Activated CD8-positive, alpha-beta memory T cell treated with anti-CD3 and anti-CD28 coated beads for 36 hours (primary cell): Measurements from ENCODE around the gene PDZRN4. TPM values are rescaled to one million over a fixed set of nuclear protein-coding genes. Genes with fewer than 3 reads are reported as not detected.
"Not testable (repeated sequence)": the region's sequence is repeated elsewhere in the genome, so short reads cannot be mapped to it uniquely, and the experiment has no call there.

Source experiments
- CTCF ChIA-PET: fragments of 350-600 bp; sonication (Branson Sonifier 250); formaldehyde crosslinking; loops from one replicate; lab custom pipeline; 2021; ENCODE audit warnings: antibody characterized with exemption; lab: Charles Lee
- POLR2A ChIA-PET: fragments of 350-600 bp; sonication (Branson Sonifier 250); formaldehyde crosslinking; loops from one replicate; lab custom pipeline; 2021; ENCODE audit warnings: antibody characterized with exemption; lab: Charles Lee
- total RNA-seq, 2 experiments: library from RNA; stranded (reverse); gene quantifications; one replicate each; pipeline ENCODE4 v1.2.3, GENCODE V29; 2021

PDZRN4 gene
- total RNA-seq, 2 experiments from 2014 or later, result not detected

- ChIA-PET CTCF (no interaction called here), POLR2A (no interaction called here)
Observed at GRCh38 chr12:41274643-41275042, 86.5 kb downstream of the PDZRN4 start.

DNA sequence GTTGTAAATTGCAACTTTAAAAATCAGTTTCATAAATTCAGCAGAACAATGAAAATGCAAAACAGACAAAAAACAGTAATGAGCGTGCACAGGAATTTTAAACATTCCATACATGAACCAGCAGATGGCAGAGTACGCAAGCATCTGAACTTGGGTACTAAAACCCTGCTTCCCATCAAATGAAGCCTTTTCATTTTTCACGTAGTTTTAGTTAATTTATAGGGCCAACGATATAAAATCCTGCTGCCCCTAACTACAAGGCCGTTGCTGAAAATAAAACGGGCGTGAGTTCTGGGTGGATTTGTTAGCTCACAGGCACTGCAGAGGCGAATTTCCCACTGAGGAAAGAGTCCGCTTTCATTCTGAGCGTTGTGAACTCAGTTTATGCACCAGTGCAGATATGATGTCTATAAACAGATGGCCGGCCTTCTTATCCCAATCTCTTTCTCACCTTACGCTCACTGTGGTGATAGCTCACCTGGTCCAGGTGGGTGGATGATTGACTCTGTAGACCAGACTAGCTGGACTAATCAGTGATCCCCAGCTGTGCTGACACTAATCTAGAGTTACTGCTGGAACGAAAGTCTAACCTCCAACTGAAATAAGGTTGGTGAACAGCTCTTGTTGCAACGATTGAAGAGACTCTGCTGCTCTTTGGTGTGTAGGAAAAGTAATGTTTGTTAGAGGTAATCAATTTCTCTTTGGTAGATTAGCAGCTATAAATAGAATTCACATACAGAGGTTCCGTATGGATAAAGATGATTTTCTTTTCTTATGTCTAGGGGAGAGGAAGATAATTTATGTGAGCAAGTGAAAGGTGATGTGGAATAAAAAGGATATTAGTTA is 89.2 kb downstream of the PDZRN4 start:
- POLR2A ChIA-PET, result no interaction called here
- CTCF ChIA-PET, result interaction anchor here (1.0 to 1.4 kb wide), 2 partner anchors 13 to 746 kb away, joined by 3 to 6 read pairs; no protein-coding TSS in a partner anchor

GRCh38 chr12:41277946-41278267 is 89.8 kb downstream of the PDZRN4 start:
- CTCF ChIA-PET, result interaction anchor here (1.0 kb wide), 1 partner anchor 12 kb away, joined by 3 read pairs; no protein-coding TSS in a partner anchor
- POLR2A ChIA-PET, result no interaction called here

- CTCF ChIA-PET, POLR2A ChIA-PET: not testable (repeated sequence)
Observed at GRCh38 chr12:41280341-41281095, 92.4 kb downstream of the PDZRN4 start.

DNA sequence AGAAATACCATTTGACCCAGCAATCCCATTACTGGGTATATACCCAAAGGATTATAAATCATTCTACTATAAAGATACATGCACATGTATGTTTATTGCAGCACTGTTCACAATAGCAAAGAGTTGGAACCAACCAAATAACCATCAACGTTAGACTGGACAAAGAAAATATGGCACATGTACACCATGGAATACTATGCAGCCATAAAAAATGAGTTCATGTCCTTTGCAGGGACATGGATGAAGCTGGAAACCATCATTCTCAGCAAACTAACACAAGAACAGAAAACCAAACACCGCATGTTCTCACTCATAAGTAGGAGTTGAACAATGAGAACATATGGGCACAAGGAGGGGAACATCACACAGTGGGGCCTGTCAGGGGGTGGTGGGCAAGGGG is 97.3 kb downstream of the PDZRN4 start:
- POLR2A ChIA-PET, CTCF ChIA-PET: not testable (repeated sequence)

DNA sequence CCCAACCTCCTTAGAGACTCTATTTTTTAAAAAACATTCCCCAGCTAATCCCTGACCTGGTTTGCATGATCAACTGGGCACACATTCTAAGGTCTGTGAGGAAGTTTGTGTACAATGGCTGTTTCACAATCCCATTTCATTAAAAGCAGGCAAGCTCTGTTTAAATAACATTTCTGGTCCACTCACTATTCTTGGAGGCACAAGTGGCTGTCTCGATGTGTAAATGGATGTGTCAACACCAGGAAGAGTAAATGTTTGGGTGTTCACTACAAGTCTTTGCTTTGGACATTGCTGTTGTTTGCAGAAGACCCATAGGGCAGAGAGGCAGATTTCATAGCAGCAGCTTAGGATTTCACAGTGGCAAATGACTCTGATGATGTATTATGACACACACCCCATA is 98.3 kb downstream of the PDZRN4 start:
- ChIA-PET POLR2A (no interaction called here), CTCF (no interaction called here)

DNA sequence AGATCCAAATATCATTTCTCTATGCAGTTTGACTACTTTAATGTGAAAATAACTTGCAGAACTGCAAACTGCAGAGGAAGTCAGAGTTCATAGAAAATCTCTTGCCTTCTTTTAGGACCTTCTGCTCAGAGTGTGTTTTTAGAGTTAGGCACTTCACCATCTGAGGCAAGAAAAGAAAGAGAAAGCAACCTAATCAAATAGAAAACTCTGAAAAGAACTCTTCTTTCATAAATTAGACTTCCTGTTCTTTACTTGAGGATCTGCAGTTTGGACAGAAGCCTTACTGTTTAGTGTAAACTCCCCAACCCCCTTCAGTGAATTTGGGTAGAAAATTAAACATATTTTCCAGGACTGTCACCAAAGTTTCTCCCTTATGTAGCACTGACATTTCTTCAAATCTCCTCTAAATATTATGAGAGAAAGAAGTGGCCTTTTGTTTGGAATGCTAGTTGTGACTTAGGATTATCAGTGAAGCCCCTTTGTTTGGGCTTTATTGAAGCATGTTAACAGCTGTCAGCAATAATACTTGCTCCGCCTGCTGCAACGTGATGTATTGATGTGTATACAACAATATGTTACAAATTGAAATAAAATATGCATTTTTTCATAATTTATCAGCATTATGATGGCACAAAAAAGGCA is 99.5 kb downstream of the PDZRN4 start:
- CTCF ChIA-PET, result no interaction called here
- POLR2A ChIA-PET, result no interaction called here

DNA sequence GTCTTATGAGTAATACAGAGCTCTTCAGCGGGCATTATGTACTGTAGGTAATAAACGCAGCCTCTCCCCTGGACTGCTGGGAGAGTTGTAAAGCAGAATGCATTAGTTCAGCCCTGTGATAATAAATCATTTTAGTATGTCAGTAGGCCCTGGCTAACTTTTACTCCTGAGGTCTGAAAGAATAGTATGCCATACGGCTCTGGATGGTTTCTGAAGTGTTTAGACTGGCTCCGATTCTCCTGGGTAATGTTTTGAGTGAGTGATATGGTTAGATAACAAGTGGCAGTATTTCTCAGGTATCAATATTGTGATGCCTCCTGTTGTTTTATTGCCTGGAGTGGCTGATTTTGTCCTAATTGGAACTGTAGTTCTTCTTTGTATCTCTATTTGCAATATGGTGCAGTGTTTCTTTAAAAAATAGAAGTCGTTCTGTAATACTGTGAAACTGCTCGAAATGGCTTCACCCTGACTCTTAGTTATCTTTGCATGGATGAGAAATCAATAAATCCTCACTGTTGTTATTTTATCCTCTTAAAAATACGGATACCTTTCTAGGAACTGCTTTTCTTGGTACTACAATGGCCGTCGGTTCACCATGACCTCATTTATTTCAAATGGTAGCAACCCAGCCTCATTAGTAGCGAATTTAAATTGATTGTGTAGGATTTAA is 100.2 kb downstream of the PDZRN4 start:
- ChIA-PET CTCF (no interaction called here), POLR2A (no interaction called here)

DNA sequence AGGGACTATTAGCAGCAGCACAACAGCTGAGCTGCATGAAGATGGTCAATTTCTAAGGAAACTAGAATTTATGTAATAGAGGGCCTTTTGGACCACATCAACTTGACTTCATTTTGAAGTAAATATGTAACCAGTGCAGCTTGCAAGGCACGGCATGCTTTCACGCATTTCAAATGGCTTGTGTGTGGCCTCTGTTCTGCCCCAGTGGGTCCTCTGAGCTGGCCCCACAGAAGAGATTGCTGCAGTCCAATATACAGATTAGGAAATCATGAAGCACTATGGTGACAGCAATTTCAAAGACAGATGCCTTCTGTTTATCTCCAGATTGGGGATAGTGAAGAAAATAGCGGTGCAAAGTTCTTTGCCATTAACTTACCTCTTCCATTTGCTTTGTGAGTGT is 101.4 kb downstream of the PDZRN4 start:
- CTCF ChIA-PET, result interaction anchor here (1.2 kb wide), 1 partner anchor 12 kb away, joined by 3 read pairs; no protein-coding TSS in a partner anchor
- POLR2A ChIA-PET, result no interaction called here

DNA sequence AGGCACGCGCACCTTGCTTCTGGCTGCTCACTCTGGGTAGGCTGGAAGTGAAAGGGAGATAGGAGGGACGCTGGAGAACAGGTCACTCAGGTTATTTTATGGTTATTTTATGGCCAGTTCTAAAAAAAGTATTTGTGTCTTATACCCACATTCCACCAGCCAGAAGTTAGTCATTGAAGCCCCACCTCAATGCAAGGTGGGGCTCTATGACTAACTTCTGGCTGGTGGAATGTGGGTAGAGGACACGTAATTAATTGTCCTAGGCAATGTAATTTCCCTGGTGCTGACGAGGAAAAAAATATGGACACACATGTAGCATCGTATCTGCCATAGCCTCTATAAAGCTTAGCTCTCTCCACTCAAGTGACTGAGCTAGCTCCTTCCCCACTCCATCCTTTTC is 104.9 kb downstream of the PDZRN4 start:
- CTCF ChIA-PET, result no interaction called here
- POLR2A ChIA-PET, result no interaction called here

DNA sequence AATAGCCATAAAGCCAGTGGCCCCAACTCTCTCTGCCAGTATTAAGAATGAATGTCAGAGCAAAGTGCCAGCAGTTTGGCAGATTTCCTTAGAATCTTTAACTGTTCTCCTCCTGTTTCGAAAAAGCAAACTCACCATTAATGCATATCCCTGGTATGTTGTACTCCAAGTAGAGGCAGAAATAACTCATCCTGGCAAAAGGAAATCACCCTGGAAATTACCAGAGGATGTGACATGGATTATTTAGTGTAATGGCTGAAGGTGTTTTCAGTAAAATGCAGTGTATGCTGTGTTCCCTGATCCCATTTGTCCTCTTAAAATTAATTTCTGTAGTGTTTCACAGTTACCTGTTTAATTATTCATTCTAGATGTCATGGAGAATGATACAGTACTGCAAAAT is 105.3 kb downstream of the PDZRN4 start:
- POLR2A ChIA-PET, result no interaction called here
- CTCF ChIA-PET, result no interaction called here

GRCh38 chr12:41302979-41303403 is 114.9 kb downstream of the PDZRN4 start:
- POLR2A ChIA-PET, result no interaction called here
- CTCF ChIA-PET, result no interaction called here

DNA sequence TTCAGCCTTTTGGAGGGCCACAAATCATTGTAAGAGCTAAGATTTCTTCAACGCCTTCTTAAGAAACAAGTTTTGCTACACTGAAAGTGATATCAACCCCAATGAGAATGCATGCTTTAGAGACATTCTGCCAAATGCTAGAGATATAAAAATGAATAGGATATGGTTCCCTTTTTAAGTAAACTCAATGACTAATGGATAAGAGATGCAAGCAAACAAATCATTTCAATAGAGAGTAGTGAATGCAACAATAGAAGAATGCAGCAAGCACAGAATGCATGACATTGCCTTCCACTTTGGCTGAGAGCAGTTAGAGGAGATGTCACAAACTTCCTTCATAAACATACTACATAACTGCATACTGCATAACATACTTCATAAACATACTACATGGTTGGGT is 116.4 kb downstream of the PDZRN4 start:
- POLR2A ChIA-PET, result no interaction called here
- CTCF ChIA-PET, result no interaction called here

DNA sequence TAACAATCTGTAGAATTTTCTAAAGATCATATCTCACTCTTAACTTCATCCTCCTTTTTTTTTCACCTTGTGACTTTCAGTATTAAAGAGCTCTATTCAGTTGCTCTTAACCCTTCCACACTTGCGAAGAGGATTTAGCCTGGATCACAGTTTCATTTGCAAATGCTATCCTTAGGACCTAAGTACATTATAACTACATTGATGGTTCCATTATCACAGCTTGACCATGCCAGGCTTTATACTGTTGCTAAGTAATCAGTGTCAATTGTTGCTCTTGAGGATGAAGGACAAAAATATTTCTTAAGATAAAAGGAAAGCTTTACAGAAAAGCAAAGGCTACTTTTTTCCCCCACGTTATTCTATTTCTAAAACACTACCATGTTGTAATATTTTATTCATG is 122.2 kb downstream of the PDZRN4 start:
- CTCF ChIA-PET, result no interaction called here
- POLR2A ChIA-PET, result no interaction called here

- CTCF ChIA-PET, result no interaction called here
- POLR2A ChIA-PET, result no interaction called here
Observed at GRCh38 chr12:41311883-41312282, 123.8 kb downstream of the PDZRN4 start.

- CTCF ChIA-PET, POLR2A ChIA-PET: not testable (repeated sequence)
Observed at GRCh38 chr12:41312451-41312850, 124.3 kb downstream of the PDZRN4 start.

- ChIA-PET CTCF (no interaction called here), POLR2A (no interaction called here)
Observed at GRCh38 chr12:41325336-41325735, 137.2 kb downstream of the PDZRN4 start.

DNA sequence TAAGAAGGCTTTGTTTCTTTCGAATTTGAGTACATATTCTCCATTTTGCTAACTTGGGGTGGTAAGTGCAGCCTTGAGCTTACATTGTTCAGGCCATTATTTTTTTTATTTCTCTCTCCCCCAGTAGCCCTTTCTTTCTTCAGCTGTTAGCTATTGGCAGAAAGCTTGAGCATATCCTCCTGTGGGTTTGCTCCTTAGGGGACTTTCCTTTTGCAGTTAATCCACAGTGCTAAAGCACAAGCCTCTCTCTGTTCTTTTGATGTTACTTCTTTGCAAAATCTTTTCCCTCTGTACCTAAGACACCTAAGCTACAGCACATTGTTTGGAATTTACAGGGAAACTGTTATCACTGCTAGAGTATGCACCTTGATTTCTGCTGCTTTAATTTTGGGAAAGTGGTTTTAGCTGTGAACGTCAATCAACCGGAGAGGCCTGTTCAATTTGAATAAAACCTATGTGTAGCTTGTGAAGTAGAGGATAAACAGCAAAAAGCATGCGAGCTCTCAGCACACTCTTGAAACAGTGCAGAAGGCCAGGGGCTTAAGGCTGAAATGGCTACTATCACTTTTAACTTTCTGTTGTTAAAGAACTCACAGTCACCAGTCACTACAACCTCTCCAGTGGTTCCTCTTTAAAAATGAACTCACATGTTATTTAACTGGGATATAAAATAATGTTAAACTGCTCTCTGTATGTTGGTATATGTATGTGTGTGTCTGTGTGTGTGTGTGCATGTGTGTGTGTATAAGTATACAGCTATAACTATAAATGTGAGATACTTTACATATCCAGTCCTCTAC is 139.2 kb downstream of the PDZRN4 start:
- ChIA-PET POLR2A (no interaction called here), CTCF (no interaction called here)

DNA sequence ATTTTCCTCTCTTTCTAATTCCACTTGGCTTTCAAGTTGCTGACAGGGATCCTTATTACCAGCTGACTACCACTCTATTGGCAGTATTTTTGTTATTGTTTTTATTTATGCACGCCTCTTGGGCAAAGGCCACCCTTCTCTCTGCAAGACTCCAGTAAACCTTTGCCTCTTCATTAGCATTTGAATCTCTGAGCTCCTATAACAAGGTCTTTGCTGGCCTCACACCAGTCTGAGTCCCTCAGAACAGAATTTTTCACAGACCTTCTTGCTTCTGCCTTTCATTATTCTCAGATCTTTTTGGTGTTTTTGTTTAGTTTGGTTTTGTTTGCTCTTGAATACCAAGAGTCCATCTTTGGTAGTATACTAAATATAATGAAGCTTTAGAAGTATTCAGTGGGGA is 145.9 kb downstream of the PDZRN4 start:
- CTCF ChIA-PET, result interaction anchor here (1.0 kb wide), 1 partner anchor 27 kb away, joined by 3 read pairs; no protein-coding TSS in a partner anchor
- POLR2A ChIA-PET, result no interaction called here
